ENCODE measurements around the gene CMTM1.
"Not testable (repeated sequence)": the region's sequence is repeated elsewhere in the genome, so short reads cannot be mapped to it uniquely, and the experiment has no call there.

The CMTM1 gene

DNA sequence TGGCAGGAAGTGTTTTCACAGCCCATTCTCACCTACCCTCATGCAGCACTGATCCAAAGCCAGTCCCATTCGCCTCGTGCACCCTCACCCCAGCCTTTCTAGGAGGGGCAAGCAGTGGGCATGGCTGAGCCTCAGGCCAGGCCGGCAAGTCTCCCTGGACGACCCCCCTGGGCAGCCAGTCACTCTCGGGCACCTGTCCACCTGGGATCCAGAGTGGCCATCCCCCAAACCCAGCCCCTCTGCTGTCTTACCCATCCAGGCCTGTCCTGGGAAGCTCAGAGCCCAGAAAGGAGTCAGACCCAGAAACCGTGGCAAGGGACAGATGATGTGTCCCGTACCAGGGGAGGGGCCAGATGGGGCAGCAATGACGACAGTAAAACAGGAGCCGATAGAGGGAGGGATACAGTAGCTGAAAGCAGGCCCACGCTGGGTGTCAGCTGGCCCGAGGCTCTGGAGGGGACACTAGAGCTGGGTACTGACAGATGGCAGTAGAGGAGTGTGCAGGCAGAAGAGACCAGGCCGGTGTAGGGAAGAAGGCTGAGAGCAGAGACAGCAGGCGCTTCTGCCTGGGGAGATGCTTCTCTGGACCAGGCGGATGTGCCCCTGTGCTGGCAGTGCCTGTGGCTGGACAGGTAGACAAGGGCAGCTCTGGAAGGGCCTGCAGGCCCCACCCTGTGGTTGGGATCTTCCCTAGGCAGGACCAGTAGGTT lies 44.0 kb downstream of the CMTM1 start:
- Histone ChIP-seq H3K9me3 (replicated peaks; ENCODE audit: insufficient read depth, low read length) (no peaks in the 10 kb centered on the region), H3K27ac (ENCODE audit: low read length) (no peak overlapping the region), H3F3A (ENCODE audit: insufficient read depth, low read length) (no peaks in the 10 kb centered on the region), H2AFZ (ENCODE audit: low read length) (no peak overlapping the region), H3K79me2 (ENCODE audit: low read length) (no peaks in the 10 kb centered on the region), H3K9me2 (replicated peaks; ENCODE audit: insufficient read depth, low read length) (no peaks in the 10 kb centered on the region), H3K4me3 (ENCODE audit: low read length) (no peak overlapping the region), H3K27me3 (replicated peaks; ENCODE audit: insufficient read depth, low read length) (no peaks in the 10 kb centered on the region), H4K20me1 (ENCODE audit: insufficient read depth, low read length) (no peaks in the 10 kb centered on the region), H3K36me3 (replicated peaks; ENCODE audit: insufficient read depth, low read length) (no peaks in the 10 kb centered on the region), H3K4me1 (ENCODE audit: low read length) (peaks cover 6% of the 10 kb centered on the region), H3K9ac (ENCODE audit: low read length) (no peak overlapping the region), H3K4me2 (ENCODE audit: low read depth, low read length) (no peak overlapping the region)
- DNase-seq: no peak
- TF ChIP-seq, protein P1, sequence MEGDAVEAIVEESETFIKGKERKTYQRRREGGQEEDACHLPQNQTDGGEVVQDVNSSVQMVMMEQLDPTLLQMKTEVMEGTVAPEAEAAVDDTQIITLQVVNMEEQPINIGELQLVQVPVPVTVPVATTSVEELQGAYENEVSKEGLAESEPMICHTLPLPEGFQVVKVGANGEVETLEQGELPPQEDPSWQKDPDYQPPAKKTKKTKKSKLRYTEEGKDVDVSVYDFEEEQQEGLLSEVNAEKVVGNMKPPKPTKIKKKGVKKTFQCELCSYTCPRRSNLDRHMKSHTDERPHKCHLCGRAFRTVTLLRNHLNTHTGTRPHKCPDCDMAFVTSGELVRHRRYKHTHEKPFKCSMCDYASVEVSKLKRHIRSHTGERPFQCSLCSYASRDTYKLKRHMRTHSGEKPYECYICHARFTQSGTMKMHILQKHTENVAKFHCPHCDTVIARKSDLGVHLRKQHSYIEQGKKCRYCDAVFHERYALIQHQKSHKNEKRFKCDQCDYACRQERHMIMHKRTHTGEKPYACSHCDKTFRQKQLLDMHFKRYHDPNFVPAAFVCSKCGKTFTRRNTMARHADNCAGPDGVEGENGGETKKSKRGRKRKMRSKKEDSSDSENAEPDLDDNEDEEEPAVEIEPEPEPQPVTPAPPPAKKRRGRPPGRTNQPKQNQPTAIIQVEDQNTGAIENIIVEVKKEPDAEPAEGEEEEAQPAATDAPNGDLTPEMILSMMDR (IDR thresholded peaks at IDR 0.05; ENCODE audit: low read length): no peak

DNA sequence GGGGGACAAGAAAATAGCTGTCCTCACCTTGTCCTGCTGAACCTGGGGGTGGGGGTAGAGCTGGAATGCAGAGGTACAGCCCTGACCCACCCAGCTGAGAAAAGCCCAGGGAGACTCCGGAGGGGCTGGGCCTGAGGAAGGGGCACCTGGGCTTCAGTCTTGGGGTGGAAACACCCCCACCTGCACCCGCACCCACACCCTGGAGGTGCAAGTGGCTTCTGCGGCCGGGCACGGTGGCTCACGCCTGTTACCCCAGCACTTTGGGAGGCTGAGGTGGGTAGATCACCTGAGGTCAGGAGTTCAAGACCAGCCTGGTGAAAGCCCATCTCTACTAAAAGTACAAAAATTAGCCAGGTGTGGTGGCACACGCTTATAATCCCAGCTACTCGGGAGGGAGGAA lies 45.7 kb downstream of the CMTM1 start:
- not testable (repeated sequence) for H3K27ac ChIP-seq (ENCODE audit: low read length); H3K9me2 ChIP-seq (replicated peaks; ENCODE audit: insufficient read depth, low read length); H3K79me2 ChIP-seq (ENCODE audit: low read length); H3K27me3 ChIP-seq (replicated peaks; ENCODE audit: insufficient read depth, low read length); H2AFZ ChIP-seq (ENCODE audit: low read length); H3K9me3 ChIP-seq (replicated peaks; ENCODE audit: insufficient read depth, low read length); H3F3A ChIP-seq (ENCODE audit: insufficient read depth, low read length); H3K36me3 ChIP-seq (replicated peaks; ENCODE audit: insufficient read depth, low read length); H3K9ac ChIP-seq (ENCODE audit: low read length); H3K4me1 ChIP-seq (ENCODE audit: low read length); H4K20me1 ChIP-seq (ENCODE audit: insufficient read depth, low read length); H3K4me2 ChIP-seq (ENCODE audit: low read depth, low read length); H3K4me3 ChIP-seq (ENCODE audit: low read length); DNase-seq

DNA sequence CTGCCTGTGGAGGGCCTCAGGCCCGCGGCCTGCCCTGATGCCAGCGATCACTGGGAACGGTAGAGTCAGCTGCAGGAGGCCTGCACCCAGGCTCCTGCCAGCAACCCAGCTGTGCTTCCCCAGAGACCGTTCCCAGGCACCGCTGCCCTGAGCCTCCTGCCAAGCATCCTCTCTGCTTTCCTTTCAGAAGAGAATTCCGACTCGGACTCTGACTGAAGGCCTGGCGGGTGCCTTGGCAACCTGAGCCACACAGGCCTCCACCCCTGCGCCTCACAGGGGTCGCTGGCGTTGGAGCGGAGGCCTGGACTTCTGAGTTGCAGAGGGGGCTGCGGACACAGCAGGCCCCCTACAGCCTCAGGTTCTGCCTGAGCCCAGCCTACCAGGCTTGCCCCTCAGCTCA lies 46.2 kb downstream of the CMTM1 start:
- Histone ChIP-seq H4K20me1 (ENCODE audit: insufficient read depth, low read length) (no peaks in the 10 kb centered on the region), H3K27me3 (replicated peaks; ENCODE audit: insufficient read depth, low read length) (no peaks in the 10 kb centered on the region), H3K9me2 (replicated peaks; ENCODE audit: insufficient read depth, low read length) (no peaks in the 10 kb centered on the region), H3K9me3 (replicated peaks; ENCODE audit: insufficient read depth, low read length) (no peaks in the 10 kb centered on the region), H3K4me3 (ENCODE audit: low read length) (no peak overlapping the region), H3K4me1 (ENCODE audit: low read length) (peaks cover 6% of the 10 kb centered on the region), H2AFZ (ENCODE audit: low read length) (no peak overlapping the region), H3K27ac (ENCODE audit: low read length) (no peak overlapping the region), H3F3A (ENCODE audit: insufficient read depth, low read length) (no peaks in the 10 kb centered on the region), H3K79me2 (ENCODE audit: low read length) (no peaks in the 10 kb centered on the region), H3K4me2 (ENCODE audit: low read depth, low read length) (no peak overlapping the region), H3K36me3 (replicated peaks; ENCODE audit: insufficient read depth, low read length) (no peaks in the 10 kb centered on the region), H3K9ac (ENCODE audit: low read length) (no peak overlapping the region)
- no peak for DNase-seq
- TF ChIP-seq EZH2phosphoT487 (IDR thresholded peaks at IDR 0.05; ENCODE audit: low read length): no peak
- TF ChIP-seq, protein P1 (IDR thresholded peaks at IDR 0.05; ENCODE audit: low read length): no peak
- no peak for TF ChIP-seq EZH2 (optimal IDR thresholded peaks at IDR 0.05; ENCODE audit: low read depth, low read length)

DNA sequence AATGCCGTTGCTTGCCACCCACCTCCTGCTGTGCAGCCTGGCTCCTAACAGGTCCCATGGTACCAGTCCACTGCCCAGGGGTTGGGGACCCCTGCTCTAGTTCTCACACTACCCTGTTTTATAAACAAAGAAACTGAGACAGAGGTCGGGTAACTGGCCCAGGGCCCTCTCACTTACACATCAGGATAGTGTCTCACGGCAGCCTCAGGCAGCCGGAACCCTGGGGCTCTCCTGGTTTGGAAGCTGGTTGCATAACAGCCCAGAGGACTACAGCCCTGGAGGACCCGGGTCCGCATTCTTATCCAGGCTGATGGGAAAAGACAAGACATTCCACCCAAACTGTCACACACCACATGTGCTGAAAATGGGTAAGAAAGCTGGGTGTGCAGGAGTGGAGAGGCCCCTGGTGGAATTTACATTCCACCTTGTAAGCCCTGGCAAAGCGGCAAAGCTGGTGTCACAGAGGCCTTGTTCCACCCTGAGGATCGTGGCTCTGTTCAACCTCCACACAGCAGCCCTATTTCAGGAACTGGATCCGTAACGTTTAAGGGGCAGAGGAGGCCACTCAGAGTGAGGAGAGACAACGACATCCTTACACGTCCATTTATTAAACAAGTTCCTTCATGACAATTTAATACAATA lies 48.0 kb downstream of the CMTM1 start:
- Histone ChIP-seq H3F3A (ENCODE audit: insufficient read depth, low read length) (no peaks in the 10 kb centered on the region), H2AFZ (ENCODE audit: low read length) (no peak overlapping the region), H3K4me3 (ENCODE audit: low read length) (no peak overlapping the region), H4K20me1 (ENCODE audit: insufficient read depth, low read length) (no peaks in the 10 kb centered on the region), H3K36me3 (replicated peaks; ENCODE audit: insufficient read depth, low read length) (no peaks in the 10 kb centered on the region), H3K27me3 (replicated peaks; ENCODE audit: insufficient read depth, low read length) (no peaks in the 10 kb centered on the region), H3K9me3 (replicated peaks; ENCODE audit: insufficient read depth, low read length) (no peaks in the 10 kb centered on the region), H3K79me2 (ENCODE audit: low read length) (no peaks in the 10 kb centered on the region), H3K4me1 (ENCODE audit: low read length) (no peaks in the 10 kb centered on the region), H3K9me2 (replicated peaks; ENCODE audit: insufficient read depth, low read length) (no peaks in the 10 kb centered on the region), H3K27ac (ENCODE audit: low read length) (no peak overlapping the region), H3K9ac (ENCODE audit: low read length) (no peak overlapping the region), H3K4me2 (ENCODE audit: low read depth, low read length) (no peak overlapping the region)
- DNase-seq: no peak
- TF ChIP-seq EZH2 (optimal IDR thresholded peaks at IDR 0.05; ENCODE audit: low read depth, low read length) (no peak), EZH2phosphoT487 (IDR thresholded peaks at IDR 0.05; ENCODE audit: low read length) (no peak)
- TF ChIP-seq, protein P1 (IDR thresholded peaks at IDR 0.05; ENCODE audit: low read length): no peak
